Stimulated activated CD8-positive, alpha-beta memory T cell treated with anti-CD3 and anti-CD28 coated beads, Interleukin-15, amount 100 ng/mL, for 4 hours (primary cell): ENCODE results near the gene PPP2R5C.
A peak's percentile ranks its signal among the peaks of the same experiment; 100 is the strongest.
"Not testable (repeated sequence)": the region's sequence is repeated elsewhere in the genome, so short reads cannot be mapped to it uniquely, and the experiment has no call there.

Source experiments
- DNase-seq, 2 donors: peaks; one replicate each; pipeline ENCODE4 v3.0.0-alpha.2; 2020; ENCODE audit warnings: low read depth in 2 of 2

PPP2R5C gene

GRCh38 chr14:101727611-101728366 lies 33.7 kb upstream of the PPP2R5C start:
- no peak for DNase-seq

- no peak for DNase-seq
Measured at GRCh38 chr14:101728367-101728742, 33.2 kb upstream of the PPP2R5C start.

- no peak for DNase-seq
Measured at GRCh38 chr14:101729382-101729781, 32.1 kb upstream of the PPP2R5C start.

GRCh38 chr14:101730157-101730556 lies 31.4 kb upstream of the PPP2R5C start:
- DNase-seq, result not testable (repeated sequence)

GRCh38 chr14:101730626-101731186 lies 30.8 kb upstream of the PPP2R5C start:
- DNase-seq, result no peak

- DNase-seq, result peak; percentile 65 to 84
Measured at GRCh38 chr14:101731187-101732080, 30.1 kb upstream of the PPP2R5C start.

- no peak for DNase-seq
Measured at GRCh38 chr14:101732118-101732517, 29.4 kb upstream of the PPP2R5C start.

GRCh38 chr14:101733211-101733610 lies 28.3 kb upstream of the PPP2R5C start:
- DNase-seq, result no peak

- DNase-seq, result no peak
Measured at GRCh38 chr14:101734246-101734847, 27.2 kb upstream of the PPP2R5C start.

GRCh38 chr14:101735453-101735852 lies 26.1 kb upstream of the PPP2R5C start:
- no peak for DNase-seq

- DNase-seq, result no peak
Measured at GRCh38 chr14:101736071-101736470, 25.4 kb upstream of the PPP2R5C start.

GRCh38 chr14:101736585-101736984 lies 24.9 kb upstream of the PPP2R5C start:
- DNase-seq, result no peak

GRCh38 chr14:101737414-101738339 lies 23.8 kb upstream of the PPP2R5C start:
- DNase-seq, result no peak

- no peak for DNase-seq
Measured at GRCh38 chr14:101738703-101739320, 22.7 kb upstream of the PPP2R5C start.

- no peak for DNase-seq
Measured at GRCh38 chr14:101739446-101740141, 21.9 kb upstream of the PPP2R5C start.

- DNase-seq, result no peak
Measured at GRCh38 chr14:101740981-101741380, 20.5 kb upstream of the PPP2R5C start.

GRCh38 chr14:101743701-101744100 lies 17.8 kb upstream of the PPP2R5C start:
- DNase-seq, result no peak

- not testable (repeated sequence) for DNase-seq
Measured at GRCh38 chr14:101744382-101744781, 17.1 kb upstream of the PPP2R5C start.

- DNase-seq, result not testable (repeated sequence)
Measured at GRCh38 chr14:101749756-101750155, 11.8 kb upstream of the PPP2R5C start.

- DNase-seq, result no peak
Measured at GRCh38 chr14:101754893-101755292, 6.6 kb upstream of the PPP2R5C start.
